SK-N-SH treated with all-trans-retinoic acid at 6 μM for 48 hours (cell line): ENCODE measurements around the gene STXBP2.

ENCODE experiments used
- ATAC-seq: fragments of 200-7000 bp; cut with Tn5 transposase; 3 replicates; pipeline ENCODE4 v1.9.1; 2020; ENCODE audit warnings: mild to moderate bottlenecking, moderate library complexity
- ARNTL ChIP-seq: fragments of 450-650 bp; formaldehyde crosslinking; IDR thresholded peaks from 2 replicates; pipeline ENCODE4 v1.5.0; 2020; ENCODE audit warnings: low read depth, mild to moderate bottlenecking, moderate library complexity, borderline replicate concordance
- BACH2 ChIP-seq: fragments of 250-450 bp; sonication (Bioruptor Pico); IDR thresholded peaks from 2 replicates; pipeline ENCODE4 v1.9.0; 2021; ENCODE audit warnings: mild to moderate bottlenecking, borderline replicate concordance
- CREB5 ChIP-seq: fragments of 250-450 bp; sonication (Bioruptor Pico); IDR thresholded peaks from 2 replicates; pipeline ENCODE4 v1.5.1; 2020; ENCODE audit warnings: low read depth, mild to moderate bottlenecking, moderate library complexity
- CSRNP3 ChIP-seq: fragments of 250-450 bp; sonication (Bioruptor Pico); IDR thresholded peaks from 2 replicates; pipeline ENCODE4 v1.5.1; 2021; ENCODE audit warnings: mild to moderate bottlenecking, moderate library complexity
- GLIS3 ChIP-seq: fragments of 250-450 bp; sonication (Bioruptor Pico); IDR thresholded peaks from 2 replicates; pipeline ENCODE4 v1.5.0; 2020; ENCODE audit warnings: mild to moderate bottlenecking, moderate library complexity
- ISL1 ChIP-seq: fragments of 250-450 bp; sonication (Bioruptor Pico); IDR thresholded peaks from 2 replicates; pipeline ENCODE4 v2.1.2; 2022; ENCODE audit warnings: mild to moderate bottlenecking, moderate library complexity
- OSR1 ChIP-seq: fragments of 250-450 bp; sonication (Bioruptor Pico); IDR thresholded peaks from 2 replicates; pipeline ENCODE4 v1.8.0; 2022; ENCODE audit warnings: moderate library complexity, mild to moderate bottlenecking, inconsistent platforms
- PATZ1 ChIP-seq: fragments of 250-450 bp; sonication (Bioruptor Pico); IDR thresholded peaks from 2 replicates; pipeline ENCODE4 v1.8.0; 2020; ENCODE audit warnings: mild to moderate bottlenecking, moderate library complexity, borderline replicate concordance
- POU6F1 ChIP-seq: fragments of 250-450 bp; sonication (Bioruptor Pico); IDR thresholded peaks from 2 replicates; pipeline ENCODE4 v1.8.0; 2021; ENCODE audit warnings: low read depth, mild to moderate bottlenecking, moderate library complexity, borderline replicate concordance
- PPARA ChIP-seq: fragments of 250-450 bp; sonication (Bioruptor Pico); IDR thresholded peaks from 2 replicates; pipeline ENCODE4 v1.5.0; 2020; ENCODE audit warnings: mild to moderate bottlenecking, borderline replicate concordance
- RARB ChIP-seq: fragments of 250-450 bp; sonication (Bioruptor Pico); IDR thresholded peaks from 2 replicates; pipeline ENCODE4 v1.8.0; 2021; ENCODE audit warnings: mild to moderate bottlenecking, moderate library complexity
- SNAI2 ChIP-seq: fragments of 250-450 bp; sonication (Bioruptor Pico); IDR thresholded peaks from 2 replicates; pipeline ENCODE4 v1.5.0; 2020; ENCODE audit warnings: mild to moderate bottlenecking, moderate library complexity
- TCF4 ChIP-seq: fragments of 250-450 bp; sonication (Bioruptor Pico); IDR thresholded peaks from 2 replicates; pipeline ENCODE4 v1.8.0; 2021; ENCODE audit warnings: mild to moderate bottlenecking, moderate library complexity, borderline replicate concordance
- TOX ChIP-seq: fragments of 250-450 bp; sonication (Bioruptor Pico); IDR thresholded peaks from 2 replicates; pipeline ENCODE4 v1.8.0; 2021; ENCODE audit warnings: mild to moderate bottlenecking, moderate library complexity, borderline replicate concordance
- ZC3H10 ChIP-seq: fragments of 250-450 bp; sonication (Bioruptor Pico); IDR thresholded peaks from 2 replicates; pipeline ENCODE4 v1.5.1; 2021; ENCODE audit warnings: mild to moderate bottlenecking, moderate library complexity
- ZFP3 ChIP-seq: fragments of 250-450 bp; sonication (Bioruptor Pico); IDR thresholded peaks from 2 replicates; pipeline ENCODE4 v1.5.0; 2020; ENCODE audit warnings: mild to moderate bottlenecking, moderate library complexity
- ZFP30 ChIP-seq: fragments of 450-650 bp; formaldehyde crosslinking; IDR thresholded peaks from 2 replicates; pipeline ENCODE4 v1.5.0; 2022; ENCODE audit warnings: mild to moderate bottlenecking, moderate library complexity
- ZNF565 ChIP-seq: fragments of 450-650 bp; formaldehyde crosslinking; conservative IDR thresholded peaks from 2 replicates; pipeline ENCODE4 v1.5.0; 2020; ENCODE audit warnings: low read depth, mild to moderate bottlenecking, moderate library complexity
- ZNF70 ChIP-seq: fragments of 450-650 bp; formaldehyde crosslinking; IDR thresholded peaks from 2 replicates; pipeline ENCODE4 v1.5.0; 2020; ENCODE audit warnings: mild to moderate bottlenecking, moderate library complexity
- ZNF8 ChIP-seq: fragments of 450-650 bp; formaldehyde crosslinking; IDR thresholded peaks from 2 replicates; pipeline ENCODE4 v1.5.0; 2020; ENCODE audit warnings: mild to moderate bottlenecking, moderate library complexity
- TF ChIP-seq, protein P1 (sequence below): fragments of 250-450 bp; sonication (Bioruptor Pico); IDR thresholded peaks from 2 replicates; pipeline ENCODE4 v1.5.0; 2020; ENCODE audit warnings: mild to moderate bottlenecking, moderate library complexity

The STXBP2 gene

DNA sequence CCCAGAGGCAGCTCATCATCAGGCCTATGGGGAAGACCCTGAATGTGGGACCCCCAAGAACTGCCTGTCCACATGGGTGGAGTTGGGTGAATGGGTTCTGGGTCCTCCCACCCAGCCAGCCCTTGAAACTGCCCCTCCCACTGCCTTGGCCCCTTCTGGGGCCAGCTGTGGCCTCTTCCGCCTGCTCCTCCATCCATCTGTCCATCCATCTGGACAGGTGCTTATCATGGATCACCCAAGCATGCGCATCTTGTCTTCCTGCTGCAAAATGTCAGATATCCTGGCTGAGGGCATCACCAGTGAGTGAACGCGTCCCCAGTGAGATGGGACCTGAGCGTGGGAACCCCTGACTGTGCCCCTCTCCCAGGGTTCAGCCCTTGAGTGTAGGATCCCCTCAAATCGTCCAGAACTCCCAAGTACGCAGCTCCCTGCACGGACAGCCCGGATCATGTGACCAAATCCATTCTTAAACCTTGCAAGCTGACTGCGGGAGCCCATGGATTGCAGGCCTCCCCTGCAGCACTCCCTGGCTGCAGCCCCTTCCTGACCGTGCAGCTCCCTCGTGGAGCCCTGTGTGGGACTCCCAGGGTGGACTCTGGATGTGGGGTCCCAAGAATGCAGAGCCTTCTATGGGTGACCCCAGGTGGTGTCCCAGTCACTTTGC is 2.0 kb downstream of the STXBP2 start:
- no peak for ATAC-seq
- no peak for TF ChIP-seq GLIS3 (CRISPR knock-in tag)
- no peak for TF ChIP-seq RARB (CRISPR knock-in tag)
- TF ChIP-seq POU6F1 (CRISPR knock-in tag): no peak
- TF ChIP-seq SNAI2: no peak
- no peak for TF ChIP-seq ISL1 (CRISPR knock-in tag)
- TF ChIP-seq PATZ1 (CRISPR knock-in tag): no peak
- TF ChIP-seq, protein P1, sequence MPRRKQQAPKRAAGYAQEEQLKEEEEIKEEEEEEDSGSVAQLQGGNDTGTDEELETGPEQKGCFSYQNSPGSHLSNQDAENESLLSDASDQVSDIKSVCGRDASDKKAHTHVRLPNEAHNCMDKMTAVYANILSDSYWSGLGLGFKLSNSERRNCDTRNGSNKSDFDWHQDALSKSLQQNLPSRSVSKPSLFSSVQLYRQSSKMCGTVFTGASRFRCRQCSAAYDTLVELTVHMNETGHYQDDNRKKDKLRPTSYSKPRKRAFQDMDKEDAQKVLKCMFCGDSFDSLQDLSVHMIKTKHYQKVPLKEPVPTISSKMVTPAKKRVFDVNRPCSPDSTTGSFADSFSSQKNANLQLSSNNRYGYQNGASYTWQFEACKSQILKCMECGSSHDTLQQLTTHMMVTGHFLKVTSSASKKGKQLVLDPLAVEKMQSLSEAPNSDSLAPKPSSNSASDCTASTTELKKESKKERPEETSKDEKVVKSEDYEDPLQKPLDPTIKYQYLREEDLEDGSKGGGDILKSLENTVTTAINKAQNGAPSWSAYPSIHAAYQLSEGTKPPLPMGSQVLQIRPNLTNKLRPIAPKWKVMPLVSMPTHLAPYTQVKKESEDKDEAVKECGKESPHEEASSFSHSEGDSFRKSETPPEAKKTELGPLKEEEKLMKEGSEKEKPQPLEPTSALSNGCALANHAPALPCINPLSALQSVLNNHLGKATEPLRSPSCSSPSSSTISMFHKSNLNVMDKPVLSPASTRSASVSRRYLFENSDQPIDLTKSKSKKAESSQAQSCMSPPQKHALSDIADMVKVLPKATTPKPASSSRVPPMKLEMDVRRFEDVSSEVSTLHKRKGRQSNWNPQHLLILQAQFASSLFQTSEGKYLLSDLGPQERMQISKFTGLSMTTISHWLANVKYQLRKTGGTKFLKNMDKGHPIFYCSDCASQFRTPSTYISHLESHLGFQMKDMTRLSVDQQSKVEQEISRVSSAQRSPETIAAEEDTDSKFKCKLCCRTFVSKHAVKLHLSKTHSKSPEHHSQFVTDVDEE: no peak
- no peak for TF ChIP-seq ZC3H10 (CRISPR knock-in tag)
- no peak for TF ChIP-seq TOX (CRISPR knock-in tag)
- no peak for TF ChIP-seq ZNF565 (CRISPR knock-in tag)
- TF ChIP-seq ZFP30 (CRISPR knock-in tag): no peak
- no peak for TF ChIP-seq ZNF70 (CRISPR knock-in tag)
- no peak for TF ChIP-seq ZNF8
- no peak for TF ChIP-seq OSR1 (CRISPR knock-in tag)
- no peak for TF ChIP-seq PPARA (CRISPR knock-in tag)
- no peak for TF ChIP-seq ZFP3 (CRISPR knock-in tag)
- no peak for TF ChIP-seq CSRNP3 (CRISPR knock-in tag)
- no peak for TF ChIP-seq TCF4 (CRISPR knock-in tag)
- no peak for TF ChIP-seq ARNTL (CRISPR knock-in tag)
- no peak for TF ChIP-seq CREB5 (CRISPR knock-in tag)

DNA sequence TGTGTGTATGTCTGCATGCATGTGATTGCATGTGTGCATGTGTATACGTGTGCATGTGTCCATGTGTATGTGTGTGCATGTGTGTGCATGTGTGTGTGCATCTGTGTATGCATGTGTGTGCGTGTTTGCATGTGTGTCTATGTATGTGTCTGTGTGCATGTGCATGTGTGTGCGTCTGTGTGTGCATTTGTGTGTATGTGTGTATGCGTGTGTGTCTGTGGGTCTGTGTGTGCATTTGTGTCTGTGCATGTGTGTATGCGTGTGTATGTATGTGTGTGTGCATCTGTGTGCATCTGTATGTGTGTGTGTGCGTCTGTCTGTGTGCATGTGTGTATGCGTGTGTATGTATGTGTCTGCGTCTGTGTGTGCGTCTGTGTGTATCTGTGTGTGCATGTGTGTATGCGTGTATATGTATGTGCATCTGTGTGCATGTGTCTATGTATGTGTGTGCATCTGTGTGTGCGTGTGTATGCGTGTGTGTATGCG is 3.0 kb downstream of the STXBP2 start:
- ATAC-seq: no peak
- TF ChIP-seq CREB5 (CRISPR knock-in tag) (no peak), BACH2 (CRISPR knock-in tag) (no peak), POU6F1 (CRISPR knock-in tag) (no peak), ZFP3 (CRISPR knock-in tag) (no peak), ARNTL (CRISPR knock-in tag) (no peak), ZNF70 (CRISPR knock-in tag) (no peak), OSR1 (CRISPR knock-in tag) (no peak), ZC3H10 (CRISPR knock-in tag) (no peak), CSRNP3 (CRISPR knock-in tag) (no peak)
- TF ChIP-seq, protein P1: no peak
